ENCODE results near the gene PRKN.
A peak's percentile ranks its signal among the peaks of the same experiment; 100 is the strongest.

Gene PRKN

GRCh38 chr6:161393292-161393691 is 1334.3 kb downstream of the PRKN start:
- no peak for DNase-seq (ENCODE audit: low read depth in 2 of 2)

DNA sequence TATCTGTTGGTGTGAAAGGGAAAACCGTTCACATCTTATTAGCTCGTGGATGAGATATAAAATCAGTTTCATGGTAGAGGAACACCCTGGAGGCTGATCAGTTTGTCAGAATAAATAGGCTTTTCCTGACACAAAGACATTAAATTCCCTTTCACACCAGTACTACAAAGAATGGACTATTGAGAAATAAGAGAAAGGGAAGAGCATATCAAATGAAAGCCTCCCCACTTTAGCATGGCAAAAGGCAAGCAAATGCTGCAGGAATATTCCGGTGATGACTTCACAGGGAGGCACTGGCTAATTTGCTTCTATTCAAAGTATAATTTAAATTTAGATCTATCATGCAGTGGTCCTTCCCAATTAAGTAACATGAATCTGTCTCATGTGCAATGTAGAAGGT is 1337.8 kb downstream of the PRKN start:
- no peak for DNase-seq (ENCODE audit: low read depth in 2 of 2)

- DNase-seq (ENCODE audit: low read depth in 2 of 2) = no peak
Observed at GRCh38 chr6:161383951-161384350, 1343.6 kb downstream of the PRKN start.

DNA sequence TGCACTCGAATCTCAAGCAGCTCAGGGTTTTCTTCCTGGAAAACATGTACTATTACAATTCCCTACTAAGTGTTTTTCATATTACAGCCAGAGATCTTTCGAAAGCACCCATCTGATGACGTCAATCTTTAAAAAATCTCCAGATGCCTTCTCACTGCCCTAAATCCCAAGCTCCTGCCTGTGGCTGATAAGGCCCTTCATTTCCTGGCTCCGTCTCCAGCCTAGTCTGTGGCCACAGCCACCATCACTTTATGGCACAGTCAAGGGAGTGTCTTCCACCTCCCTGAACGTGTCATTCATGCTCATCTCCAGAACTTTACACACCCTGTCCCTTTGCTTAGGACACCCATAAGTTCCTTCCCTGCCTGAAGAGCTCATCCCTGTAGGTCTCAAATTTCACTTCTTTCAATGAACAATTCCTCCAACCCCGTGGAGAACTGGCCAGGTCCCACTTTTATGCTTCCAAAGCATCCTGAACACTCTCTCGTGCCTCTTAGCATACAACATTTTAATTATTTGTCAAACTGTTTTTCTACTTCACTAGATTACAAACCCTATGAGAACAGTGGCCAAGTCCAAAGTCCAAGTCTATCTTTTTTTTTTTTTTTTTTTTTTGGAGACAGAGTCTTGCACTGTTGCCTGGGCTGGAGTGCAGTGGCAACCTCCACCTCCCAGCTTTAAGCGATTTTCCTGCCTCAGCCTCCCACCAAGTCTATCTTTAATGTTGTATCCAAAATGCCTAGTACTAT is 1347.6 kb downstream of the PRKN start:
- DNase-seq (ENCODE audit: low read depth in 2 of 2) = no peak

DNA sequence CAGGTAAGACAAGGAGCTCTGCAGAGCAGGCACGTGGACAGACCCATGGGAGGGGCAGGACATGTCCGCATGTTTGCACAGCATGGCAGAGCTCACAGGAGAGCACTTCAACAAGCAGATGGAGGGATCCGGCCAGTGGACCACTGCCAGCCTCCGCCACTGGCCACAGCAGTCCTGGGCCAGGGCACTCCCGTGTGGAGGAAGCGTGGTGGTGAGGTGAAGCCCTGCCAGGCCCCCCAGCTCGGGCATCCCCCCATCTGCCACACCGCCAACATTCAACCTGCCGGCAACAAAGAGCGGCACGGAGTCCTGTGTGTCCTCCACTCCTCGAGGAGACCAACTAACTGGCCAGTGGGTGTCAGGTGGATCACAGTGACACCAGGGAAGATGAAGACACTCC is 1349.5 kb downstream of the PRKN start:
- no peak for DNase-seq (ENCODE audit: low read depth in 2 of 2)

DNA sequence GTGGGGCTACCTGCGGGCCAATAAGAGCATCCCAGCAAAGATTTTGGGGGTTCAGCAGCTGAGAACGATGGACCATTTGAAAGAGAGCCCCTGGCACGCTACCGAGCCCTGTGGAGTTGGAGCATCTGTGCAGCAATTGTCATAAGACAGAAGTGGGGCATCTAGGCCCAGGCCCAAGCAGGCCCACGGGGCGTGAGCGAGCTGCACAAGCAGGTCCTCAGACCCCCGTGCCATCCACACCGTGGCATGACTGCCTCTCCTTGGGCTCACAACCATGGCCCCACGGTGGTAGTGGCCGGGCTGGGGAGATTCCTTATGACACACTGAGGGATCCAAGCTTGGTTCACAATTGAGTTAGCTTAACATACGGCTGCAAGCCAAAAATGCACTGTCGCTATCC is 1350.5 kb downstream of the PRKN start:
- DNase-seq (ENCODE audit: low read depth in 2 of 2) = no peak

- DNase-seq (ENCODE audit: low read depth in 2 of 2) = no peak
Observed at GRCh38 chr6:161376367-161376766, 1351.2 kb downstream of the PRKN start.

GRCh38 chr6:161374971-161375873 is 1352.3 kb downstream of the PRKN start:
- DNase-seq (ENCODE audit: low read depth in 2 of 2) = no peak

DNA sequence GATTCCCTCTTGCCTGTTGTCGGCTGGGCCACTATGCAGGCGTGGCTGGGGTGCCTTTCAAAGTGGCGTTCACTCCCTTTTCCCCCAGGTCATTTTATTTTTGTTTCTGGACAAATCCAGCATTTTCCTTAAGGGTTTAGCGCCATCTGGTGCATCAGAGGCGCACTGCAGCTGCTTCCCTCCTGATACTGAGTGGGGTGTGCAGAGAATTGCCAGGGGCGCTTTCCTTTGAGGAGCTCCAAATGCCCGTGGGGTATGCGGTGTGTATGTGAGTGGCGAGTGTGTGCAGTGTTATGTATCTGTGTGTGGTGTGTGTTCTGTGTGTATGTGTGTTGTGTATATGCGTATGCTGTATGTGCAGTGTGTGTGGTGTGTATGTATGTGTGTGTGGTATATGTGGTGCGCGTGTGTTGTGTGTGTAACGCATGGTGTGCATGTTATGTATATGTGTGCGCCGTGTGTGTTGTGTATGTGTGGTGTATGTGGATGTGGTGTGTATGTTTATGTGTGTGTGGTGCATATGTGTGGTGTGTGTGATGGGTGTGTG is 1353.6 kb downstream of the PRKN start:
- peak; percentile 20 to 35 for DNase-seq (ENCODE audit: low read depth in 2 of 2)

DNA sequence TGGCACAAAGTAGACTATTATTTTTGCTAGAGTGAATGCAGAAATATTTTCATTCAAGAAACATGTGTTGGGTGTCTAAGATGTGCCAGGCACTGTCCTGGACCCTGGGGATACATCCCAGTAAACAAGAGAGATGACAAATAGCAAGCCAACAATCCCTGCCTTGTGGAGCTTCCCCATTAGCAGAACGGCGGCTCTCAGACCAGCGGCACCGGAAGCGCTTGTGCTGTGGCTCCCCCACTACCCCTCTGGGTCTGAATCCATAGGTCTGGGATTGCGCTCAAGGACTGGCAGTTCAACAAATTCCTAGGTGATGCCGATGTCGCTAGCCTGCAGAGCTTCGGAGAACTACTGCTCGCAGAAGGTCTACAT is 1355.2 kb downstream of the PRKN start:
- no peak for DNase-seq (ENCODE audit: low read depth in 2 of 2)

DNA sequence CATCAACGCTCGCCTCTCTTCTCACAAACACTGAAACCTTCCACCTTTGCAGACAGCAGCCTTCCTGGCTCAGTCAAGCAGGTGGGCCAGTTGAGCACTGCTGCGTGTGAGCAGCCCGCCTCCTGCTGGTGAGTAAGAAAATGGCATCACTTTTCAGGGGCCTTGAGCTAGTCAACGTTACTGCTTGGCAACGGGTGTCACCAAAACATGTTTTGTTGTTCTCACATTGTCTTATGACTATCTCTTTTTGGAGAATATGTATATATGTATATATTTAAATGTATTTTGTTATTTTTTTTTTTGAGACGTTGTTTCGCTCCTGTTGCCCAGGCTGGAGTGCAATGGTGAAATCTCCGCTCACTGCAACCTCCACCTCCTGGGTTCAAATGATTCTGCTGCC is 1356.7 kb downstream of the PRKN start:
- peak; percentile 22 to 36 for DNase-seq (ENCODE audit: low read depth in 2 of 2)

GRCh38 chr6:161369339-161369738 is 1358.2 kb downstream of the PRKN start:
- DNase-seq (ENCODE audit: low read depth in 2 of 2) = no peak

GRCh38 chr6:161368514-161368913 is 1359.1 kb downstream of the PRKN start:
- no peak for DNase-seq (ENCODE audit: low read depth in 2 of 2)

GRCh38 chr6:161367472-161367871 is 1360.1 kb downstream of the PRKN start:
- DNase-seq (ENCODE audit: low read depth in 2 of 2) = no peak

GRCh38 chr6:161366301-161366923 is 1361.2 kb downstream of the PRKN start:
- DNase-seq (ENCODE audit: low read depth in 2 of 2) = no peak

GRCh38 chr6:161365633-161366032 is 1361.9 kb downstream of the PRKN start:
- no peak for DNase-seq (ENCODE audit: low read depth in 2 of 2)

DNA sequence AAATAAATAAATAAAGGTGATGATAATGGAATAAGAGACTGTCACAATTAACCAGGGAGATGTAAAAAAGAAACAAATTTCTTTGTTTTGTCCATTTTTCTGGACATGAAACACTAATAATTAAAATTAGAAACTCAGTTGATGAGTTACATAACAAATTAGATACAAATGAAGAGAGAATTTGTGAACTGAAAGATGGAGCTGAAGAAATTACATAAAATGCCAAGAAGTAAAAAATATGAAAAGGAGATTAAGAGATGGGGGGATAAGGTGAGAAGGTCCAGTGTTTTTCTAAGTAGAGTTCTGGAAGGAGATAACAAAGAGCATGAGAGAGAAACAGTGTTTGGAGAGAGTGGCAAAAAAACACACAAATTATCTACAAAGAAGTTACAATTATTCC is 1364.3 kb downstream of the PRKN start:
- DNase-seq (ENCODE audit: low read depth in 2 of 2) = no peak

DNA sequence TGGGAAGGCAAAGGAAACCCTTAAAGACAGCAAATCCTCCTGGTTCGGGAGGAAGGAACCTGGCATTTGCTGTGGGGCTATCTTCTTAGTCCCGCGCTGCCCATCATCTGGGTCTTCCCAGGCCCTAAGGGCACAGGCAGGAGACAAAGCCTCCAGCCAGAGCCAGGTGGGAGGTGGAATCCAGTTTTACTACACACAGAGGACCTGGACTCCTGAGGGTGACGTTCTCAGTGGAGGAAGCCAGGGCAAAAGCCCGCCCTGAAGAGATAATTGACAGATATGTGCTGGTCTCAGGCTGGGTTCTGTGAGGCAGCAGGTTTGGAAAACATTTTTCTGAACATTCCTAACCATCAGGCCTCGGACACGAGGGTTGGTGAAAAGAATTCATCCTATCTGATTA is 1365.3 kb downstream of the PRKN start:
- DNase-seq (ENCODE audit: low read depth in 2 of 2) = no peak

- no peak for DNase-seq (ENCODE audit: low read depth in 2 of 2)
Observed at GRCh38 chr6:161361529-161361928, 1366.0 kb downstream of the PRKN start.

DNA sequence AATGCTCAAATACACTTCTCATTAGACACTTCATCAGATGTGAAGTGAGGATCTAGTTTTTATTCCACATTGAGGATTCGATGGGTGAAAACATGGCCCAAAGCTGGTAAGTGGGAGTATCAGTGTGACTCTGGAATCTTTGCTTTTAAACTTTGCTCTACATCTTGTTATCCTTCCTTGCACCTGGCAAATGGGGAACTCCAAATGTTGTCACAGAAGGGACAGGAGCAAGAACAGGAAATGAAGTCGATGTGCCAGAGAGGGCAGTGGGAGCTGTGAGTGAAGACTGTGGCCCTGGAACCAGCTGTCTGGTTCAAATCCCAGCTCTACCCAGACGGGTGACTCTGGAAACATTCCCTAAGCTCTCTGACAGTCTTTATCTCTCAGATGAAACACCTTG is 1367.0 kb downstream of the PRKN start:
- no peak for DNase-seq (ENCODE audit: low read depth in 2 of 2)

DNA sequence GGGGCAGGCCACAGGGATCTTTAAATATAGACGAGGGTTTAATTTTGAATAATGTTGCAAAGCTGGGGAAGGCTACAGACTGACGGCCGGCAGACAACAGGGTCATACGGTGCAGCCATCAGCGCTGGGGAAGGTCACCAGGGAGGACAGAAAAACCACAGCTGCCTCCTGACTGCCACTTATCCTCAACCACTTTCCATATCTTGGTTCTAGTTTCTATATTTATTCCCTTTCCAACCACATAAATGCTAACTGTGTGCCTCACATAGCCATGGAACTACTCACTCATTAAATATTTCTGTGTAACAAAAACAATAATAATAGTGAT is 1368.0 kb downstream of the PRKN start:
- no peak for DNase-seq (ENCODE audit: low read depth in 2 of 2)

GRCh38 chr6:161356167-161356854 is 1371.3 kb downstream of the PRKN start:
- DNase-seq (ENCODE audit: low read depth in 2 of 2) = no peak
